Measurements from ENCODE around the gene PXN. TPM values are rescaled to one million over a fixed set of nuclear protein-coding genes. Genes with fewer than 3 reads are reported as not detected.
A peak's percentile ranks its signal among the peaks of the same experiment; 100 is the strongest.
"Not testable (repeated sequence)": the region's sequence is repeated elsewhere in the genome, so short reads cannot be mapped to it uniquely, and the experiment has no call there.

The PXN gene
- total and polyA plus RNA-seq, 2 experiments from 2014 or later: 38.4 to 76.0 TPM

- Mint-ChIP-seq H3K4me1 (peaks cover 48% of the 10 kb centered on the region), H3K27me3 (ENCODE audit: insufficient read depth, low read depth, poor library complexity) (peaks cover 18% of the 10 kb centered on the region), H3K27ac (peak overlapping the region; percentile 88; the same call in 1 of the 2 replicates), H3K36me3 (ENCODE audit: low read depth) (peaks cover 9% of the 10 kb centered on the region), H3K9me3 (no peaks in the 10 kb centered on the region), H3K4me3 (no peak overlapping the region)
- ATAC-seq (peak; percentile 43), DNase-seq (ENCODE audit: low spot score) (peak; percentile 64)
- Histone ChIP-seq H3K27me3 (ENCODE audit: insufficient read depth) (no peaks in the 10 kb centered on the region), H3K79me2 (replicated peaks; ENCODE audit: insufficient read depth) (peaks cover 93% of the 10 kb centered on the region), H4K20me1 (replicated peaks; ENCODE audit: insufficient read depth) (peaks cover 9% of the 10 kb centered on the region), H3K9me2 (ENCODE audit: insufficient read depth) (no peaks in the 10 kb centered on the region), H3K4me1 (ENCODE audit: insufficient read depth) (peaks cover 33% of the 10 kb centered on the region), H3F3A (replicated peaks; ENCODE audit: low read depth) (0 out of 2 replicates have a peak, but pooled peaks cover 8% of the 10 kb centered on the region), H3K27ac (ENCODE audit: low read depth) (peak overlapping the region; percentile 78; the same call in 1 of the 2 replicates), H3K4me3 (no peak overlapping the region), H3K4me2 (no peak overlapping the region), H3K36me3 (ENCODE audit: insufficient read depth) (no peaks in the 10 kb centered on the region), H2AFZ (no peak overlapping the region)
- TF ChIP-seq JUNB (IDR thresholded peaks at IDR 0.05; ENCODE audit: unreplicated experiment): no peak
- TF ChIP-seq CTCF (conservative IDR thresholded peaks at IDR 0.05; ENCODE audit: low read depth in 2 of 2): peak; percentile 64 to 68
- TF ChIP-seq NANOG (IDR thresholded peaks at IDR 0.05; ENCODE audit: borderline replicate concordance): no peak
- TF ChIP-seq CREB1 (CRISPR knock-in tag; IDR thresholded peaks at IDR 0.05; ENCODE audit: low read depth): no peak
- TF ChIP-seq EZH2phosphoT487 (IDR thresholded peaks at IDR 0.05; ENCODE audit: unreplicated experiment): no peak
- TF ChIP-seq STAT1 (IDR thresholded peaks at IDR 0.05; ENCODE audit: unreplicated experiment): no peak
Measured at GRCh38 chr12:120254809-120255208, 10.7 kb downstream of the PXN start.

- not testable (repeated sequence) for ATAC-seq; H3F3A ChIP-seq (replicated peaks; ENCODE audit: low read depth); H3K4me2 ChIP-seq; H3K36me3 ChIP-seq (ENCODE audit: insufficient read depth); H3K27me3 ChIP-seq (ENCODE audit: insufficient read depth); H3K9me2 ChIP-seq (ENCODE audit: insufficient read depth); DNase-seq (ENCODE audit: low spot score); H3K4me3 ChIP-seq; H3K36me3 Mint-ChIP-seq (ENCODE audit: low read depth); H3K27ac Mint-ChIP-seq; H3K27ac ChIP-seq (ENCODE audit: low read depth); H3K4me3 Mint-ChIP-seq; H4K20me1 ChIP-seq (replicated peaks; ENCODE audit: insufficient read depth); H2AFZ ChIP-seq; H3K9me3 Mint-ChIP-seq
- Mint-ChIP-seq H3K27me3 (ENCODE audit: insufficient read depth, low read depth, poor library complexity) (peaks cover 15% of the 10 kb centered on the region), H3K4me1 (peaks cover 48% of the 10 kb centered on the region)
- Histone ChIP-seq H3K79me2 (replicated peaks; ENCODE audit: insufficient read depth) (peaks cover 92% of the 10 kb centered on the region), H3K4me1 (ENCODE audit: insufficient read depth) (peaks cover 32% of the 10 kb centered on the region)
Measured at GRCh38 chr12:120253313-120253712, 12.2 kb downstream of the PXN start.

- peaks cover 9% of the 10 kb centered on the region for H3K36me3 Mint-ChIP-seq (ENCODE audit: low read depth)
- H3F3A ChIP-seq (replicated peaks; ENCODE audit: low read depth): 0 out of 2 replicates have a peak, but pooled peaks cover 3% of the 10 kb centered on the region
- H3K9me2 ChIP-seq (ENCODE audit: insufficient read depth): no peaks in the 10 kb centered on the region
- no peak overlapping the region for H3K4me3 Mint-ChIP-seq
- H3K27ac ChIP-seq (ENCODE audit: low read depth): no peak overlapping the region
- H3K79me2 ChIP-seq (replicated peaks; ENCODE audit: insufficient read depth): peaks cover 92% of the 10 kb centered on the region
- H3K36me3 ChIP-seq (ENCODE audit: insufficient read depth): no peaks in the 10 kb centered on the region
- DNase-seq (ENCODE audit: low spot score) (no peak), ATAC-seq (no peak)
- no peak overlapping the region for H2AFZ ChIP-seq
- no peak overlapping the region for H3K27ac Mint-ChIP-seq
- peaks cover 46% of the 10 kb centered on the region for H3K4me1 Mint-ChIP-seq
- no peak overlapping the region for H3K4me3 ChIP-seq
- no peaks in the 10 kb centered on the region for H3K27me3 ChIP-seq (ENCODE audit: insufficient read depth)
- no peak overlapping the region for H3K4me2 ChIP-seq
- peaks cover 12% of the 10 kb centered on the region for H3K27me3 Mint-ChIP-seq (ENCODE audit: insufficient read depth, low read depth, poor library complexity)
- peaks cover 9% of the 10 kb centered on the region for H4K20me1 ChIP-seq (replicated peaks; ENCODE audit: insufficient read depth)
- peaks cover 22% of the 10 kb centered on the region for H3K4me1 ChIP-seq (ENCODE audit: insufficient read depth)
- TF ChIP-seq JUNB (IDR thresholded peaks at IDR 0.05; ENCODE audit: unreplicated experiment) (no peak), ZNF114 (CRISPR knock-in tag; IDR thresholded peaks at IDR 0.05) (no peak), EZH2 (IDR thresholded peaks at IDR 0.05; ENCODE audit: low read depth, unreplicated experiment) (no peak)
- H3K9me3 Mint-ChIP-seq: no peaks in the 10 kb centered on the region
Measured at GRCh38 chr12:120252071-120252906, 13.2 kb downstream of the PXN start.

GRCh38 chr12:120251364-120252070 lies 14.0 kb downstream of the PXN start:
- H3K27ac ChIP-seq (ENCODE audit: low read depth); H2AFZ ChIP-seq; H3K27me3 ChIP-seq (ENCODE audit: insufficient read depth); ATAC-seq; H3K4me2 ChIP-seq; H3K27ac Mint-ChIP-seq; DNase-seq (ENCODE audit: low spot score); H3K4me3 Mint-ChIP-seq; H3K4me3 ChIP-seq; H4K20me1 ChIP-seq (replicated peaks; ENCODE audit: insufficient read depth); H3K36me3 Mint-ChIP-seq (ENCODE audit: low read depth); H3K9me3 Mint-ChIP-seq; H3K36me3 ChIP-seq (ENCODE audit: insufficient read depth); H3F3A ChIP-seq (replicated peaks; ENCODE audit: low read depth); H3K9me2 ChIP-seq (ENCODE audit: insufficient read depth): not testable (repeated sequence)
- H3K4me1 Mint-ChIP-seq: peaks cover 40% of the 10 kb centered on the region
- peaks cover 16% of the 10 kb centered on the region for H3K4me1 ChIP-seq (ENCODE audit: insufficient read depth)
- peaks cover 12% of the 10 kb centered on the region for H3K27me3 Mint-ChIP-seq (ENCODE audit: insufficient read depth, low read depth, poor library complexity)
- H3K79me2 ChIP-seq (replicated peaks; ENCODE audit: insufficient read depth): peaks cover 92% of the 10 kb centered on the region

Data from GM23338 (cell line).